Measurements from ENCODE around the gene INPP5A.

Gene INPP5A

DNA sequence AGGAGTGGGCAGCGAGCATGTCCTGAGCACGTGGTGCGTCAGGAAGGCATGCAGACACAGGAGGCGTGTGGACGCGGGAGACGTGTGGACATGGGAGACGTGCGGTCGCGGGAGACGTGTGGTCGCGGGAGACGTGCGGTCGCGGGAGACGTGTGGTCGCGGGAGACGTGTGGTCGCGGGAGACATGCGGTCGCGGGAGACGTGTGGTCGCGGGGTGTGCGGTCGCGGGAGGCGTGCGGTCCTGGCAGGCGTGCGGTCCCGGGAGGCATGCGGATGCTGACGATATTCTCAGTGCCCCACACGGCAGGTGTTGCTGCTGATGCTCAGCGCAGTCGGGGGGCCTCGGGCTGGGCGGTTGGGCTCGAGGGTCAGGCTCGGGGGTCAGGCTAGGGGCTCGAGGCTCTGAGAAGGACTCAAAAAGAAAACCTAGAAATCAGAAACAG is 154.1 kb downstream of the INPP5A start:
- DNase-seq (ENCODE audit: low read depth) = no peak
- H3K4me3 ChIP-seq (ENCODE audit: low read depth, low read length) = no peak overlapping the region
- TF ChIP-seq, protein P1, sequence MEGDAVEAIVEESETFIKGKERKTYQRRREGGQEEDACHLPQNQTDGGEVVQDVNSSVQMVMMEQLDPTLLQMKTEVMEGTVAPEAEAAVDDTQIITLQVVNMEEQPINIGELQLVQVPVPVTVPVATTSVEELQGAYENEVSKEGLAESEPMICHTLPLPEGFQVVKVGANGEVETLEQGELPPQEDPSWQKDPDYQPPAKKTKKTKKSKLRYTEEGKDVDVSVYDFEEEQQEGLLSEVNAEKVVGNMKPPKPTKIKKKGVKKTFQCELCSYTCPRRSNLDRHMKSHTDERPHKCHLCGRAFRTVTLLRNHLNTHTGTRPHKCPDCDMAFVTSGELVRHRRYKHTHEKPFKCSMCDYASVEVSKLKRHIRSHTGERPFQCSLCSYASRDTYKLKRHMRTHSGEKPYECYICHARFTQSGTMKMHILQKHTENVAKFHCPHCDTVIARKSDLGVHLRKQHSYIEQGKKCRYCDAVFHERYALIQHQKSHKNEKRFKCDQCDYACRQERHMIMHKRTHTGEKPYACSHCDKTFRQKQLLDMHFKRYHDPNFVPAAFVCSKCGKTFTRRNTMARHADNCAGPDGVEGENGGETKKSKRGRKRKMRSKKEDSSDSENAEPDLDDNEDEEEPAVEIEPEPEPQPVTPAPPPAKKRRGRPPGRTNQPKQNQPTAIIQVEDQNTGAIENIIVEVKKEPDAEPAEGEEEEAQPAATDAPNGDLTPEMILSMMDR (IDR thresholded peaks at IDR 0.05; ENCODE audit: low read depth, low read length, missing control alignments) = no peak

DNA sequence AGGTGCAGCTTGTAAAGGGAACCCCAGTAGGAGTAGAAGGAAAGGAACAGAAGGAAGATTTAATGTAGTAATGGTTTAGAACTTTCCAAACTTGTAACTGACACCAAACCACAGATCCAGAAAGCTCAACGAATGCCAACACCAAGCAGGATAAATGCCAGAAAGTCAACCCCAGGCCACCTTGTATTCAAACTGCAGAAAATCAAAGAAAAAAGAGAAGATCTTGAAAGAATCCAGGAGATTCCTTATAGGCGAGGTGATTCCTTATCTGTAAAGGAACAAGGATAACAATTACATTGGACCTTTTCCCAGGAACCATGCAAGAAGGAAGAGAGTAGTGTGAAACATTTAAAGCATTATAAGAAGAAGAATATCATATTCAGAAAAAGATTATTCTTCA is 154.7 kb downstream of the INPP5A start:
- TF ChIP-seq, protein P1 (IDR thresholded peaks at IDR 0.05; ENCODE audit: low read depth, low read length, missing control alignments) = no peak
- H3K4me3 ChIP-seq (ENCODE audit: low read depth, low read length) = no peak overlapping the region
- no peak for DNase-seq (ENCODE audit: low read depth)

DNA sequence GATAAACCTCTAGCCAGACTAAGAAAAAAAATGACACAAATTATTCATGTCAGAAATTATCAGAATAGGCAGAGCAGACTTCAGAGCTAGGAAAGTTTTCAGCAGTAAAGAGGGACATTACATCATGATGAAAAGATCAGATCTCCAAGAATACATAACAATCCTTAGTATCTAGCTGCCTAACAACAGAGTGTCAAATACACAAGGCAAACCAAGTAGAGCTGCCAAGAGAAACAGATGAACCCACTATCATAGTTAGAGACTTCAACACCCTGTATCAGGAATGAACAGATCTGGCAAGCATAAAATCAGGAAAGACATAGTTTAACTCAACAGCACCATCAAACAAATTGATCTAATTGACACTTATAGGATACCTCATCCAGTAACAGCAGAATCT is 156.1 kb downstream of the INPP5A start:
- no peak for DNase-seq (ENCODE audit: low read depth)
- TF ChIP-seq, protein P1 (IDR thresholded peaks at IDR 0.05; ENCODE audit: low read depth, low read length, missing control alignments) = no peak
- no peak overlapping the region for H3K4me3 ChIP-seq (ENCODE audit: low read depth, low read length)

DNA sequence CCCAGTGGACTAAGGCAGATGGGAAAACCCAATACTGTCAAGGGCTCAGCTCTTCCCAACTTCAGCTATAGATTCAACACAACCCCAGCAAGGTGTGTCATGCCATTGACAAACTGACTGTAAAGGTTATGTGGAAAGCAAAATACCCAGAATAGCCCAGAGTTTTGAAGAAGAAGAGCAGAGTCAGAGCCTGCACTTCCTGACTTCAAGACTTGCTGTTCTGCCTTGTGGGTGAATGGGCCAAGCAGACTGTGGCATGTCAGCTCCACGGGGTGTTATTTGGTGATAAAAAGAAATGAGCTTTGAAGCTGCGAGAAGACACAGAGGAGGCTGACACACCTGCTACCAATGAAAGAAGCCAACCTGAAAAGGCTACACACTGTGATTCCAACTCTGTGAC is 158.6 kb downstream of the INPP5A start:
- H3K4me3 ChIP-seq (ENCODE audit: low read depth, low read length) = no peak overlapping the region
- TF ChIP-seq, protein P1 (IDR thresholded peaks at IDR 0.05; ENCODE audit: low read depth, low read length, missing control alignments) = no peak
- no peak for DNase-seq (ENCODE audit: low read depth)

DNA sequence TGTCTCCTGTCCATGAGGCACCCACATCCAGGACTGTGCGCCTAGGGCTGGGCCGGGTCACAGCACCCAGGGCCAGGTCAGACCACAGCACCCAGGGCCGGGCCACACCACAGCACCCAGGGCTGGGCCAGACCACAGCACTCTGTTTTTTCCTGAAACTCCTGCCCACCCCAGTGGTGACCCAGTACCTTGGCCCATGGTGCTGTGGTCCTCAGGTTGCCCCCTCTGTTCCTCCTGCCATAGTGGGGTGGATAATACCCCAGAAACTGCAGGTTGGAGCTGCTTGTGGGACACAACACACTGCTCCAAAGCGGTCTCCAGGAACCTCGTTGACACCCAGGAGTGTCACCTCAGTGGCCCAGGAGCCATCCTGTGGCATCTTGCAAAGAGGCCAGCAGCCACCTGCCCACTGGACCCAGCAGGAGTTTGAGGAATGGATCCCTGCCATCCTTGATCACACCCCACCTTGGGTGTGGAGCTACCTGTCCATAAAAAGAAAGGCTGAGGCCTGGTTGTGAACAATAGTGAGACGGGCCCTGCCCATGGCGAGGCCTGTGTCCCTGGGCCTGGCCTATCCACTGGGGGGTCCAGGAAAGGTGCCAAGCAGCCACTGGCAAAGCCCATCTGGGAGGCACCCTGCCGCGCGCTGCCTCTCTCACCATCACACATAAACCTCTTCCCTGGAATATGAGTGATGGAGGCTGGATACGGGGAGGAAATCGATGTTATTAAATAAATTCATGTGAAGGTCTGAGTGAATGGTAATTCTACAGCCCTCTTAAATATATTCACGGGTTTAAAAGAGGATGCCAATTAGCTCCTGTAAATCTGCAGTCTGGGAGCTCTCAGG is 159.4 kb downstream of the INPP5A start:
- no peak for DNase-seq (ENCODE audit: low read depth)
- no peak overlapping the region for H3K4me3 ChIP-seq (ENCODE audit: low read depth, low read length)
- TF ChIP-seq, protein P1 (IDR thresholded peaks at IDR 0.05; ENCODE audit: low read depth, low read length, missing control alignments) = no peak

DNA sequence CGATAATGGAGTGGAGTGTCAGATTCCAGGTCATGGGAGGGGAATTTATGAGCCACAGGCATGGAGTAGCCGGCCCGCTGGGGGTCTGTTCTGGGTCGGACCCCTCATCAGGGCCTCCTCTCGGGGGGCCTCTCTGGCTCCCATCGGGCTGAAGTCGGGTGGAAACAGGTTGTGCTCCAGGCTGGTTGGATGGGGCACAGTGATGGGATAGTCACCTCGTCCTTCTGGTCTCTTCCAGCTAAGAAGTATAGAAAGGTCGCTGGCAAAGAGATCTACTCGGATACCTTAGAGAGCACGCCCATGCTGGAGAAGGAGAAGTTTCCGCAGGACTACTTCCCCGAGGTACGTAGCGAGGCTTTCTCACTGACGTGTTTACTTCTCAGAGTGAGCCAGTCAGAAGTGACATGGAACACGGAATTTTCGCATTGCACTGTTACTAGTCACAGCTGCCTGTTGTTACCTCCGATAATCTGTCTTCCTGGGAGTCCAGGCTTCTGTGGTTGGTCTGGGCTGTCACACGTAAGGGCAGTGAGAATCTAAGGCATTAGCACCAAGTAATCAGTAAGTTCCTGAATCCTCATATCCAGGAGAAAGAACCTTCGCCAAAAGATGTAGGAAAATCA is 160.1 kb downstream of the INPP5A start:
- no peak overlapping the region for H3K4me3 ChIP-seq (ENCODE audit: low read depth, low read length)
- no peak for DNase-seq (ENCODE audit: low read depth)
- TF ChIP-seq, protein P1 (IDR thresholded peaks at IDR 0.05; ENCODE audit: low read depth, low read length, missing control alignments) = no peak

Measured in GM12864 (cell line).